ENCODE results near the gene RREB1.

RREB1 gene

GRCh38 chr6:7135755-7136154 lies 28.0 kb downstream of the RREB1 start:
- no peak for DNase-seq (ENCODE audit: low spot score)
- no peak for TF ChIP-seq CTCF (IDR thresholded peaks at IDR 0.05; ENCODE audit: borderline replicate concordance, control extremely low read depth, extremely low read depth, insufficient read depth, missing control alignments)
- in situ Hi-C loops (cut with MboI; ENCODE audit: low sequenced_read_pairs, unreplicated experiment), result no loop called here

- no peak for TF ChIP-seq CTCF (IDR thresholded peaks at IDR 0.05; ENCODE audit: borderline replicate concordance, control extremely low read depth, extremely low read depth, insufficient read depth, missing control alignments)
- in situ Hi-C loops (cut with MboI; ENCODE audit: low sequenced_read_pairs, unreplicated experiment), result no loop called here
- DNase-seq (ENCODE audit: low spot score), result peak; percentile 54
Observed at GRCh38 chr6:7136859-7137334, 29.1 kb downstream of the RREB1 start.

GRCh38 chr6:7137335-7138045 lies 29.7 kb downstream of the RREB1 start:
- no peak for TF ChIP-seq CTCF (IDR thresholded peaks at IDR 0.05; ENCODE audit: borderline replicate concordance, control extremely low read depth, extremely low read depth, insufficient read depth, missing control alignments)
- in situ Hi-C loops (cut with MboI; ENCODE audit: low sequenced_read_pairs, unreplicated experiment), result no loop called here
- peak; percentile 46 for DNase-seq (ENCODE audit: low spot score)

- in situ Hi-C loops (cut with MboI; ENCODE audit: low sequenced_read_pairs, unreplicated experiment), result no loop called here
- no peak for DNase-seq (ENCODE audit: low spot score)
- TF ChIP-seq CTCF (IDR thresholded peaks at IDR 0.05; ENCODE audit: borderline replicate concordance, control extremely low read depth, extremely low read depth, insufficient read depth, missing control alignments), result no peak
Observed at GRCh38 chr6:7138046-7138531, 30.3 kb downstream of the RREB1 start.

GRCh38 chr6:7138921-7139358 lies 31.2 kb downstream of the RREB1 start:
- no peak for TF ChIP-seq CTCF (IDR thresholded peaks at IDR 0.05; ENCODE audit: borderline replicate concordance, control extremely low read depth, extremely low read depth, insufficient read depth, missing control alignments)
- no peak for DNase-seq (ENCODE audit: low spot score)
- in situ Hi-C loops (cut with MboI; ENCODE audit: low sequenced_read_pairs, unreplicated experiment), result no loop called here

- no peak for TF ChIP-seq CTCF (IDR thresholded peaks at IDR 0.05; ENCODE audit: borderline replicate concordance, control extremely low read depth, extremely low read depth, insufficient read depth, missing control alignments)
- in situ Hi-C loops (cut with MboI; ENCODE audit: low sequenced_read_pairs, unreplicated experiment), result no loop called here
- DNase-seq (ENCODE audit: low spot score), result no peak
Observed at GRCh38 chr6:7139835-7140470, 32.2 kb downstream of the RREB1 start.

Data from GM13976 (cell line).